Measurements from ENCODE around the gene UGT1A9.
A peak's percentile ranks its signal among the peaks of the same experiment; 100 is the strongest.
"Not testable (repeated sequence)": the region's sequence is repeated elsewhere in the genome, so short reads cannot be mapped to it uniquely, and the experiment has no call there.

The UGT1A9 gene

DNA sequence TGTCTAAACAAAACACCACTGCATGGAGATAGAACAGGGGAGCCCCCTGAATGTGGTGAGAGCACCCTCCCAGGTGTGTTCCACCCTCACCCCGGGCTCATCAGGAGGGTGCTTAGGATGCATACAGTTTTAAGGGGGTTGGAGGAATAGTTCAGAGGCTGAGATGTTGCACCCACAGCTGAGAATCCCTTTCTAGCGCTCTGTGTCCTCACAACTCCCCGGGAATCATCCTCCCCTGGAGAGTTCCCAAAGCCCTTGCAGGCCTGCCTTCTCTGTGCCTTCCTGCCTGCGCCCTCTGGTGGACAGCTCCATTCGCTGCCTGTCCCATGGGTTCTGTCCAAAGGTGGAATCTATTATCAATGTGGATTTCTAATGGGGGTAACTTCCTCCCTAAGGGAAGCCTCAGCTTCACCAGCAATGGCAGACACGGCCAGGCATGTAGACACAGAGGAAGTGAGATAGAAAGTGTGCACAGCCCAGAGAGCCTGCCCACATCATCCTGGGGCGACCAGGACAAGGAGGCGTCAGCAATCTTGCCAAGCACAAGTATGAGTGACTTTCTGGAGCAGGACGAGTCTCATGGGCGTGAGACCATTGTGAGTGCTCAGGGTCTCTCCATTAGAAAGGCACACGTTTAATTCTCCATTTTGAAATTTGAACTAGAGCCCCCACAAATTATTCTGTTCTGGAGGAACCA is 39.8 kb downstream of the UGT1A9 start:
- peak; percentile 75 for DNase-seq (ENCODE audit: low read depth, low spot score)

DNA sequence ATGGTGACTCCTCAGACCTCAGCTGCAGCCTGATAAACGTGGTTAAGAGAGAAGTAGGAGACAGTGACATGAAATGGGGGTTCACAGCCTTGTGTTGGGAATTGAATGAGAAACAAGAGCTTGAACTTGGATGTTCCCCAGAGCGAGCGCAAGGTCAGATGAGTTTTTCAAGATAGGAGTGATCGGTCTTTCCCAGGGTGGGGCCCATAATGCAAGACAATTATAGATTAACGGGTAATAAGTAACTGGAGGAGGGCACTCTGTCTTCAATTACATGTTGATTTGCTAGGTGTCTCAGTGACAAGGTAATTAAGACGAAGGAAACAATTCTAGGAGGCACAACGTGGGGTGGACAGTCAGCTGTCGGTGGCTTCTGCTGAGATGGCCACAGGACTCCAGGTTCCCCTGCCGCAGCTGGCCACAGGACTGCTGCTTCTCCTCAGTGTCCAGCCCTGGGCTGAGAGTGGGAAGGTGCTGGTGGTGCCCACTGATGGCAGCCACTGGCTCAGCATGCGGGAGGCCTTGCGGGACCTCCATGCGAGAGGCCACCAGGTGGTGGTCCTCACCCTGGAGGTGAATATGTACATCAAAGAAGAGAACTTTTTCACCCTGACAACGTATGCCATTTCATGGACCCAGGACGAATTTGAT is 41.0 kb downstream of the UGT1A9 start, which contains the start of gene UGT1A5:
TSS of gene UGT1A5 (plus strand) at position 297 of the 651 bp plus-strand sequence. CDS start at position 382, 85 bp downstream.
- DNase-seq (ENCODE audit: low read depth, low spot score), result no peak

DNA sequence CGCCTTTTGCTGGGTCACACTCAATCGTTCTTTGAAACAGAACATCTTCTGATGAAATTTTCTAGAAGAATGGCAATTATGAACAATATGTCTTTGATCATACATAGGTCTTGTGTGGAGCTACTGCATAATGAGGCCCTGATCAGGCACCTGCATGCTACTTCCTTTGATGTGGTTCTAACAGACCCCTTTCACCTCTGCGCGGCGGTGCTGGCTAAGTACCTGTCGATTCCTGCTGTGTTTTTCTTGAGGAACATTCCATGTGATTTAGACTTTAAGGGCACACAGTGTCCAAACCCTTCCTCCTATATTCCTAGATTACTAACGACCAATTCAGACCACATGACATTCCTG is 41.5 kb downstream of the UGT1A9 start:
- no peak for DNase-seq (ENCODE audit: low read depth, low spot score)

DNA sequence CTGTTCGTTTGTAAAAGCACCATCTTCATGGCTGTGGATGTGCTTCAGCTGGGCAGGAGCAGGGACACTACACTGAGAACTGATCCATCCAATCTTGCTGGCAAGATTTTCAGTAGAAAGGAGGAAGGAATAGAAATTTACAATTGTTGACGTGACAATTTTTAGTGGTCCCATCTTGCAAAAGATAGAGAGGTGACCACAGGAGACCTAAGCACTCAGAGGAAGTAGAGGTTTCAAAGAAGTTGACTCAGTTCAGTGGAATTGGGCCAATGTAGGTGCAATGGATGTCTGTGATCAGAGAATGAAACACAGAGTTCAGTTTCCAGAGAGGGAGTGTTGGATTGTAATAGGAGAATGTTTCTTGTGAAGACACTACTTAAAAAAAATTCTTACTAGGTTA is 42.4 kb downstream of the UGT1A9 start:
- no peak for DNase-seq (ENCODE audit: low read depth, low spot score)

DNA sequence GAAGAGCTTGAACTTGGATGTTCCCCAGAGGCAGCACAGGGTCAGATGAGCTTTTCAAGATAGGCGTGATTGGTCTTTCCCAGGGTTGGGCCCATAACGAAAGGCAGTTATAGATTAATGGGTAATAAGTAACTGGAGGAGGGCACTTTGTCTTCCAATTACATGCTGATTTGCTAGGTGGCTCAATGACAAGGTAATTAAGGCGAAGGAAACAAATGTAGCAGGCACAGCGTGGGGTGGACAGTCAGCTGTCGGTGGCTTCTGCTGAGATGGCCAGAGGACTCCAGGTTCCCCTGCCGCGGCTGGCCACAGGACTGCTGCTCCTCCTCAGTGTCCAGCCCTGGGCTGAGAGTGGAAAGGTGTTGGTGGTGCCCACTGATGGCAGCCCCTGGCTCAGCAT is 46.9 kb downstream of the UGT1A9 start, which contains the start of gene UGT1A4:
TSS of gene UGT1A4 (plus strand) at position 185 of the 400 bp plus-strand sequence. CDS start at position 270, 85 bp downstream.
- DNase-seq (ENCODE audit: low read depth, low spot score), result no peak

DNA sequence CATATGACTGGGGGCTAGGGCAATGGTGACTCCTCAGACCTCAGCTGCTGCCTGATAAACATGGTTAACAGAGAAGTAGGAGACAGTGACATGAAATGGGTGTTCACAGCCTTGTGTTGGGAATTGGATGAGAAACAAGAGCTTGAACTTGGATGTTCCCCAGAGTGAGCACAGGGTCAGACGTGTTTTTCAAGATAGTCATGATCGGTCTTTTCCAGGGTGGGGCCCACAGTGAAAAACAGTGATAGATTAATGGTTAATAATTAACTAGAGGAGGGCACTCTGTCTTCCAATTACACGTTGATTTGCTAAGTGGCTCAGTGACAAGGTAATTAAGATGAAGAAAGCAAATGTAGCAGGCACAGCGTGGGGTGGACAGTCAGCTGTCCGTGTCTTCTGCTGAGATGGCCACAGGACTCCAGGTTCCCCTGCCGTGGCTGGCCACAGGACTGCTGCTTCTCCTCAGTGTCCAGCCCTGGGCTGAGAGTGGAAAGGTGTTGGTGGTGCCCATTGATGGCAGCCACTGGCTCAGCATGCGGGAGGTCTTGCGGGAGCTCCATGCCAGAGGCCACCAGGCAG is 57.1 kb downstream of the UGT1A9 start, which contains the start of gene UGT1A3:
TSS of gene UGT1A3 (plus strand) at position 320 of the 579 bp plus-strand sequence. CDS start at position 405, 85 bp downstream.
- no peak for DNase-seq (ENCODE audit: low read depth, low spot score)

DNA sequence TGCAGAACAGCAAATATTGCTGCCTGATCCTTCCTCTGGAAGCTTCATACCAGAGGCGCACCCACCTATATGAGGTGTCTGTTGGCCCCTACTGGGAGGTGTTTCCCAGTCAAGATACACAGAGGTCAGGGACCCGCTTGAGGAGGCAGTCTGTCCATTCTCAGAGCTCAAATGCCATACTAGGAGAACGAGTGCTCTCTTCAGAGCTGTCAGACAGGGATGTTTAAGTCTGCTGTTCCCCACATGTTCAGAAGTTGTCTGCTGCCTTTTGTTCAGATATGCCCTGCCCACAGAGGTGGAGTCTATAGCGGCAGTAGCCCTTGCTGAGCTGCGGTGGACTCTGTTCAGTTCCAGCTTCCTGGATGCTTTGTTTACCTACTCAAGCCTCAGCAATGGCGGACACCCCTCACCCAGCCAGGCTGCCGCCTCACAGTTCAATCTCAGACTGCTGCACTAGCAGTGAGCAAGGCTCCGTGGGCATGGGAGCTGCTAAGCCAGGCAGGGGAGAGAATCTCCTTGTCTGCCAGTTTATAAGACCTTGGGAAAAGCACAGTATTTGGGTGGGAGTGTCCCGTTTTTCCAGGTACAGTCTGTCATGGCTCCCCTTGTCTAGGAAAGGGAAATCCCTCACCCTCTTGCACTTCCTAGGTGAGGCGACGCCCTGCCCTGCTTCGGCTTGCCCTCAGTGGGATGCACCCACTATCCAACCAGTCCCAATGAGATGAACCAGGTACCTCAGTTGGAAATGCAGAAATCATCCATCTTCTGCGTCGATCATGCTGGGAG is 65.4 kb downstream of the UGT1A9 start:
- not testable (repeated sequence) for DNase-seq (ENCODE audit: low read depth, low spot score)

DNA sequence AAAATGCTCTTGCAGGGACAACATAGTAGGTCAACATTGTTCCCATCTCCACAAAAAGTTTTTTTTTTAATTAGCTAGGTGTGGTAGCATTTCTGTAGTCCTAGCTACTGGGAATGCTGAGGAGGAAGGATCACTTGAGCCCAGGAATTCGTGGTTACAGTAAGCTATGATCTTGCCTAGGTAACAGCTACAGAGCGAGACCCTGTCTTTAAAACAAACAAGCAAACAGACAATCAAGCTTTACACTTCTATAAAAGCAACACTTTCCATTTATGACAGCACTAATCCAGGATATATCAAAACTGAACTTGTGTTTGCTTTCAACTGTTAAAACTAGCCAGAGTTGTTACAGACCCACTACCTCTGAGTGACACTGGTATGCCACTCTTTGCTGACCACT is 69.2 kb downstream of the UGT1A9 start:
- DNase-seq (ENCODE audit: low read depth, low spot score), result no peak

DNA sequence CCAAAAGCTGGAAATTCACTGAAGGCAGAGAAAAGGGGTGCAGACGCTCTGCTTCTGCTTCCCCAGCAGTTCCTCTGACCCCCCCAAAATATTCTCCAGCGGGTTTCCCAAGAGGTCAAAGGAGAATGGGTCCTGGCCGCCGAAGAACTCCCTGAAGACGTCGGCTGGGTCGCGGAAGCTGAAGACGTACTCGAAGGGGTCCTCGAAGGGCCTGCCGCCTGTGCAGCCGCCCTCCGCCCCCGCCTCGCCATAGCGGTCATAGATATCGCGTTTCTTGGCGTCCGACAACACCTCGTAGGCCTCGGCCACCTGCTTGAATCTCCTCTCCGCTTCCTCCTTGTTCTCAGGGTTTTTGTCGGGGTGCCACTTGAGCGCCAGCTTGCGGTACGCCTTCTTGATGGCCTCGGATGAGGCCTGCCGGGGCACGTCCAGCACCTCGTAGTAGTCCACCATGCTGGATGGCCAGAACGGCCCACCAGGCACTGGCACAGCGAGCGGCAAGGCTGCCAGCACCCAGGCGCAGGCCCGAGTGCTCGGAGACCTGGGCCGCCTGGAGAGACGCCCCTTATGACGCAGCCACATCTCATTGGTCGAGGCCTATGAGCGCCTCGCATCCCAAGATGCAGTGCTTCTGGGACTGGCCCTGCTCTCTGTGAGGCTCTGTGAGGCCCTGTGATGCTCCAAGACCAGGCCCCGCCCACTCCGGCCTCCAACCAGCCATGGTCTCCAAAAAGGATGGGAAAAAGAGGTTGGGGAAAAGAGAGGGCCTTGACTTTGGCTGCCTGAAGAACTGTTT is 72.0 kb downstream of the UGT1A9 start:
- DNase-seq (ENCODE audit: low read depth, low spot score), result no peak

DNA sequence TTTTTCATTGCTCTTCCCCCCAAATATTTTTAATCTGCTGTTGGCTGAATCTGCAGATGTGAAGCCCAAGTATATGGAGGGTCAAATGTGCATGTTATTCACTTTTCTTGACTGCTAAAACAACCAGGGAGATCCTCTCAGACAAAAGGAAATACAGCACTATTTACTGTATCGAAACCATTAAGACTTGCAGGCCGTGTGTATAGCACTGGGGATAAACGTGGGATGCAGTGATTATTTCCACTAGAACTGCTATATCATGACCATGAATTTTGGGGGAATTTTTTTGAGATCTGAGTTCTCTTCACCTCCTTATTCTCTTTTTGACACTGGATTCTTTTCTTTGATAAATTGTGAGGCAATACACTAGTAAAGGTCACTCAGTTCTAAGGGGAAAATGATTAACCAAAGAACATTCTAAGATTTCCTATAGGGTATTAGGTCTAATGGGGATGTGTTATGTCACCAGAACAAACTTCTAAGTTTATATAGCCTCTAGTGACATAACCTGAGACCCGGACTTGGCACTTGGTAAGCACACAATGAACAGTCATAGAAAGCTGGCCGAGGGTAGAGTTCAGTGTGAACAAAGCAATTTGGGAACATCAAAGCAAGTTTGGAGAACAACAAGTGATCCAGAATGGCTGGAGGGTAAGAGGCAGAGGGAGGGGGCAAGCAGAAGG is 73.5 kb downstream of the UGT1A9 start:
- DNase-seq (ENCODE audit: low read depth, low spot score), result no peak

DNA sequence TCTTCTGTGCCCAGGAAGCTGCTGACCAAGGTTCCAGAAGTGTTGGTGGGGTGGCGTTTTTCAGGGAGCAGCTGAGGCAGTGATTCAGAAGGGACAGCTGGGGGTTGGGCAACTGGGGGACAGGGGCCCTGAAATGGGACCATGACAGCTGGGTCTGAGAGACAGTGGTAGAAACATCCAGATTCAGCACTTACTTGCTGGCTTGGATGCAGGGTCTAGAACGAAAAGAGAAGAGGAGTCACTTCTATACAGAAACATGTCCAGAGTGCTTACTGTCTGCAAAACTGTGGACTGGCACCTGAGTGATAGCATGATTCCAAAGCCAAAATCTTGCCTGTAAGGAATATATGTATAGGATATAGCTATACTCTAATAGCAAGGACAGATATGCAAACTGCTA is 74.1 kb downstream of the UGT1A9 start:
- not testable (repeated sequence) for DNase-seq (ENCODE audit: low read depth, low spot score)

DNA sequence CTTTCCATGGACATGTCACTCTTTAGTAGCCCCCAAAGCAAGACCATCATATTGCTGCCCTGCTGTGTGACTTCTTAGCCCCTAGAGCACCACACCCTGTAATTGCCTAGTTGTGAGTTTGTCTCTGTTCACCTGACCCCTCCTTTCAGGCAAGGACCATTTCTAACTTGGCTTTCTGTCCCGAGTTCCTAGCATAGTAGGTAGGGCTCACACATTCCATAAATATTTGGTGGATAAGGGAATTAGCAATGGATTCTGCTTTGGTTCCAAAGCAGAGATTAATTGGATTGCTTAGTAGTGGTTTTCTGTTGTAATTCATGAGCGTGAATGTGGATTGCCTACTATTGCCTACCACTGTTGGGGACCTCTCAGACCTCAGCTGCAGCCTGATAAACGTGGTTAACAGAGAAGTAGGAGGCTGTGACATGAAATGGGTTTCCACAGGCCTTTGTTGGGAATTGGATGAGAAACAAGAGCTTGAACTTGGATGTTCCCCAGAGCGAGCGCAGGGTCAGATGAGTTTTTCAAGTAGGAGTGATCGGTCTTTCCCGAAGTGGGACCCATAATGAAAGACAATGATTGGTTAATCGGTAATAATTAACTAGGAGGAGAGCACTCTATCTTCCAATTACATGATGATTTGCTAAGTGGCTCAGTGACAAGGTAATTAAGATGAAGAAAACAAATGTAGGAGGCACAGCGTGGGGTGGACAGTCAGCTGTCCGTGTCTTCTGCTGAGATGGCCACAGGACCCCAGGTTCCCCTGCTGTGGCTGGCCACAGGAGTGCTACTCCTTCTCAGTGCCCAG is 75.0 kb downstream of the UGT1A9 start:
- no peak for DNase-seq (ENCODE audit: low read depth, low spot score)

DNA sequence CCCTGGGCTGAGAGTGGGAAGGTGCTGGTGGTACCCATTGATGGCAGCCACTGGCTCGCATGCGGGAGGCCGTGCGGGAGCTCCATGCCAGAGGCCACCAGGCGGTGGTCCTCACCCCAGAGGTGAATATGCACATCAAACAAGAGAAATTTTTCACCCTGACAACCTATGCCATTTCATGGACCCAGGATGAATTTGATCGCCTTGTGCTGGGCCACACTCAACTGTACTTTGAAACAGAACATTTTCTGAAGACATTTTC is 75.5 kb downstream of the UGT1A9 start:
- no peak for DNase-seq (ENCODE audit: low read depth, low spot score)

DNA sequence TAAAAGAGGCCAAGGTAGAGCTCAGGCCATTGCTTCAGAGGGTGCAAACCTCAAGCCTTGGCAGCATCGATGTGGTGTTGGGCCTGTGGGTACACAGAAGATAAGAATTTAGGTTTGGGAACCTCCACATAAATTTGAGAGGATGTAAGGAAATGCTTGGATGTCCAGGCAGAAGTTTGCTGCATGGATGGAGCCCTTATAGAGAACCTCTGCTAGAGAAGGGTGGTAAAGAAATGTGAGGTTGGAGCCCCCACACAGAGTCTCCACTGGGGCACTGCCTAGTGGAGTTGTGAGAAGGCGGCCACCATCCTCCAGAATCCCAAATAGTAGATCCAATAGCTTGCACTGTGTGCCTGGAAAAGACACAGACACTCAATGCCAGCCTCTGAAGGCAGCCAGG is 79.0 kb downstream of the UGT1A9 start:
- DNase-seq (ENCODE audit: low read depth, low spot score), result not testable (repeated sequence)

DNA sequence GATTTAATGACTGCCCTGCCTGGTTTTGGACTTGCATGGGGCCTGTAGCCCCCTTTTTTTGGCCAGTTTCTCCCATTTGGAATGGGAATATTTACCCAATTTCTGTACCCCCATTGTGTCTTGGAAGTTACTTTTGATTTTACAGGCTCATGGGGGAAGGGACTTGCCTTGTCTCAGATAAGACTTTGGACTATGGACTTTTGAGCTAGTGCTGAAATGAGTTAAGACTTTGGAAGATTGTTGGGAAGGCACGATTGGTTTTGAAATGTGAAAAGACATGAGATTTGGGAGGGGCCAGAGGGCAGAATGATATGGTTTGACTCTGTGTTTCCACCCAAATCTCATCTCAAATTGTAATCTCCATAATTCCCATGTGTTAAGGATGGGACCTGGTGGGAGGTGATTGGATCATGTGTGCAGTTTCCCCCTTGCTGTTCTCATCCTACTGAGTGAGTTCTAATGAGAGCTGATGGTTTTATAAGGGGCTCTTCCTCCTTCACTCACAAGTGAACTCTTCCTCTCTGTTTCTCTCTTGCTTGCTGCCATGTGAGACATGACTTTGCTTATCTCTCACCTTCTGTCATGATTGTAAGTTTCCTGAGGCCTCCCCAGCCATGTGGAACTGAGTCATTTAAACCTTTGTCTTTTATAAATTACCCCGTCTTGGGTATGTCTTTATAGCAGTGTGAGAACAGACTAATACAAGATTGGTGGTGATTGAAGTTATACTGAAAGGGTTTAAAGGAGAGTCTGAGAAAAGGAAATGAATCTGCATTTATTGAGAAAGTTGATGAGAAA is 79.7 kb downstream of the UGT1A9 start:
- DNase-seq (ENCODE audit: low read depth, low spot score), result not testable (repeated sequence)

DNA sequence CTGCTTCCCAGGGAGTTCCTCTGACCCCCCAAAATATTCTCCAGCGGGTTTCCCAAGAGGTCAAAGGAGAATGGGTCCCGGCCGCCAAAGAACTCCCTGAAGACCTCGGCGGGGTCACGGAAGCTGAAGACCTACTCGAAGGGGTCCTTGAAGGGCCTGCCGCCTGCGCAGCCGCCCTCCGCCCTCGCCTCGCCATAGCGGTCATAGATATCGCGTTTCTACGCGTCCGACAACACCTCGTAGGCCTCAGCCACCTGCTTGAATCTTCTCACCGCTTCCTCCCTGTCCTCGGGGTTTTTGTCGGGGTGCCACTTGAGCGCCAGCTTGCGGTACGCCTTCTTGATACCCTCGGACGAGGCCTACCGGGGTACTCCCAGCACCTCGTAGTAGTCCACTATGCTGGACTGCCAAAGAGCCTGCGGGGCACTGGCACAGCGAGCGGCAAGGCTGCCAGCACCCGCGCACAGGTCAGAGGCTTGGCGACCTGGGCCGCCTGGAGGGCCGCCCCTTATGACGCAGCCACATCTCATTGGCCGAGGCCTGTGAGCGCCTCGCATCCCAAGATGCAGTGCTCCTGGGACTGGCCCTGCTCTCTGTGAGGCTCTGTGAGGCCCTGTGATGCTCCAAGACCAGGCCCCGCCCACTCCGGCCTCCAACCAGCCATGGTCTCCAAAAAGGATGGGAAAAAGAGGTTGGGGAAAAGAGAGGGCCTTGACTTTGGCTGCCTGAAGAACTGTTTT is 83.3 kb downstream of the UGT1A9 start:
- DNase-seq (ENCODE audit: low read depth, low spot score), result no peak

DNA sequence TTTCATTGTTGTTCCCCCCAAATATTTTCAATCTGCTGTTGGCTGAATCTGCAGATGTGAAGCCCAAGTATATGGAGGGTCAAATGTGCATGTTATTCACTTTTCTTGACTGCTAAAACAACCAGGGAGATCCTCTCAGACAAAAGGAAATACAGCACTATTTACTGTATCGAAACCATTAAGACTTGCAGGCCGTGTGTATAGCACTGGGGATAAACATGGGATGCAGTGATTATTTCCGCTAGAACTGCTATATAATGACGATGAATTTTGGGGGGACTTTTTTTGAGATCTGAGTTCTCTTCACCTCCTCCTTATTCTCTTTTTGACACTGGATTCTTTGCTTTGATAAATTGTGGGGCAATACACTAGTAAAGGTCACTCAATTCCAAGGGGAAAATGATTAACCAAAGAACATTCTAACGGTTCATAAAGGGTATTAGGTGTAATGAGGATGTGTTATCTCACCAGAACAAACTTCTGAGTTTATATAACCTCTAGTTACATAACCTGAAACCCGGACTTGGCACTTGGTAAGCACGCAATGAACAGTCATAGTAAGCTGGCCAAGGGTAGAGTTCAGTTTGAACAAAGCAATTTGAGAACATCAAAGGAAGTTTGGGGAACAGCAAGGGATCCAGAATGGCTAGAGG is 84.9 kb downstream of the UGT1A9 start:
- DNase-seq (ENCODE audit: low read depth, low spot score), result no peak

DNA sequence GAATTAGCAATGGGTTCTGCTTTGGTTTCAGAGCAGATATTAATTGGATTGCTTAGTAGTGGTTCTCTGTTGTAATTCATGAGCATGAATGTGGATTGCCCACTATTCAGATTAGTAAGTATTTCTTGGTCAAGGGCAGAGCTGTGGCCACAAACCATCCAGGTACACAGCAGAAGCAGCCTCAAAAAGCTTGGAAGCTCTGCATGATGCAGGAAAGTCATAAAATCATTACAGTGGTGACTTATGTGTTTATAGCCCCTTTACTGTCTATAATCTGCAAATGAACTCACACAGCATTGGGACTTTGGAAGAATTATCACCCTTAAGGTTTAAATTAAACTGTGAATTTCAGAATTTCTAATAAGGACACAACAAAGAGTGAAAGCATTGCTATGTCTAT is 86.4 kb downstream of the UGT1A9 start:
- no peak for DNase-seq (ENCODE audit: low read depth, low spot score)

Data from ELF-1 (cell line).